Left ventricle myocardium superior (tissue), 1 donor: ENCODE data around the gene CUX1. TPM values are rescaled to one million over a fixed set of nuclear protein-coding genes. Genes with fewer than 3 reads are reported as not detected.

ENCODE experiments used
- ATAC-seq: fragments of 200-7000 bp; cut with Tn5 transposase; one replicate; pipeline ENCODE4 v1.9.1; 2020; ENCODE audit warnings: mild to moderate bottlenecking, moderate library complexity
- DNase-seq: peaks from one replicate; pipeline ENCODE4 v3.0.0-alpha.2; 2020
- intact Hi-C: fragments of 100-400 bp; cut with micrococcal nuclease; formaldehyde crosslinking; loops from one replicate; pipeline ENCODE4 v1.11.0; 2022
- total RNA-seq: library from RNA; stranded (reverse); fragmentation: NEBNext Ultra II Directional; extraction: Animal tissue kit (Norgen Biotek cat#: 25700); gene quantifications from one replicate; pipeline ENCODE4 v1.2.1, GENCODE V29; 2021
- donor health status: DM: no; HTN: yes; CAD: no; lungs with severe emphysema.

CUX1 gene
- total RNA-seq, 1 donor from 2014 or later = 123 TPM

GRCh38 chr7:102236592-102237287 is 419.3 kb downstream of the CUX1 start:
- intact Hi-C loops = no loop called here
- ATAC-seq = peak; percentile 81
- peak; percentile 67 for DNase-seq

GRCh38 chr7:102239206-102239820 is 421.9 kb downstream of the CUX1 start:
- intact Hi-C loops = no loop called here
- DNase-seq = no peak
- no peak for ATAC-seq

GRCh38 chr7:102241431-102241830 is 424.0 kb downstream of the CUX1 start:
- ATAC-seq = no peak
- intact Hi-C loops = no loop called here
- no peak for DNase-seq

- intact Hi-C loops = no loop called here
- DNase-seq (no peak), ATAC-seq (no peak)
These were observed 427.2 kb downstream of the CUX1 start for GRCh38 chr7:102244601-102245000.

GRCh38 chr7:102248081-102248455 is 430.6 kb downstream of the CUX1 start:
- no peak for ATAC-seq
- intact Hi-C loops = no loop called here
- no peak for DNase-seq

GRCh38 chr7:102248456-102249395 is 431.3 kb downstream of the CUX1 start:
- intact Hi-C loops = no loop called here
- DNase-seq (no peak), ATAC-seq (no peak)

GRCh38 chr7:102251531-102252365 is 434.3 kb downstream of the CUX1 start:
- no peak for DNase-seq
- no peak for ATAC-seq
- intact Hi-C loops = loop anchor here (10.0 kb wide), 1 partner anchor 637 kb away; no protein-coding TSS in a partner anchor

- no peak for DNase-seq
- intact Hi-C loops = loop anchor here (10.0 kb wide), 1 partner anchor 638 kb away; no protein-coding TSS in a partner anchor
- ATAC-seq = no peak
These were observed 435.0 kb downstream of the CUX1 start for GRCh38 chr7:102252366-102252982.

GRCh38 chr7:102253066-102253972 is 435.9 kb downstream of the CUX1 start:
- ATAC-seq (no peak), DNase-seq (no peak)
- intact Hi-C loops = loop anchor here (10.0 kb wide), 1 partner anchor 639 kb away; no protein-coding TSS in a partner anchor

GRCh38 chr7:102253973-102254370 is 436.5 kb downstream of the CUX1 start:
- ATAC-seq (no peak), DNase-seq (no peak)
- intact Hi-C loops = loop anchor here (10.0 kb wide), 1 partner anchor 639 kb away; no protein-coding TSS in a partner anchor

GRCh38 chr7:102254521-102254920 is 437.1 kb downstream of the CUX1 start:
- intact Hi-C loops = loop anchor here (10.0 kb wide), 1 partner anchor 640 kb away; no protein-coding TSS in a partner anchor
- ATAC-seq (no peak), DNase-seq (no peak)

- DNase-seq = no peak
- no peak for ATAC-seq
- intact Hi-C loops = loop anchor here (10.0 kb wide), 1 partner anchor 641 kb away; no protein-coding TSS in a partner anchor
These were observed 438.1 kb downstream of the CUX1 start for GRCh38 chr7:102255501-102255900.

GRCh38 chr7:102255916-102256315 is 438.5 kb downstream of the CUX1 start:
- intact Hi-C loops = loop anchor here (10.0 kb wide), 1 partner anchor 641 kb away; no protein-coding TSS in a partner anchor
- ATAC-seq (no peak), DNase-seq (no peak)

GRCh38 chr7:102258073-102258748 is 440.8 kb downstream of the CUX1 start:
- intact Hi-C loops = loop anchor here (10.0 kb wide), 1 partner anchor 643 kb away; no protein-coding TSS in a partner anchor
- no peak for ATAC-seq

GRCh38 chr7:102258749-102259107 is 441.3 kb downstream of the CUX1 start:
- intact Hi-C loops = loop anchor here (10.0 kb wide), 1 partner anchor 644 kb away; no protein-coding TSS in a partner anchor
- no peak for ATAC-seq
- DNase-seq = no peak

More at GRCh38 chr7:102258073-102258748, 440.8 kb downstream of the CUX1 start:
- DNase-seq = no peak

GRCh38 chr7:102260856-102261255 is 443.4 kb downstream of the CUX1 start:
- ATAC-seq (peak; percentile 94), DNase-seq (peak; percentile 71)
- intact Hi-C loops = no loop called here

GRCh38 chr7:102261451-102261850 is 444.0 kb downstream of the CUX1 start:
- intact Hi-C loops = no loop called here
- DNase-seq = no peak
- no peak for ATAC-seq
